ENCODE results near the gene PLEKHJ1. TPM values are rescaled to one million over a fixed set of nuclear protein-coding genes. Genes with fewer than 3 reads are reported as not detected.

Gene PLEKHJ1
- total RNA-seq, 4 donors from 2014 or later: 41.9 to 69.8 (median 55.3) TPM

- no peak for DNase-seq (ENCODE audit: extremely low spot score)
- 69% methylated on average over 9 of the region's 27 CpGs for WGBS
- H3K4me3 ChIP-seq: no peak within 1 kb of the TSS
- H3K4me1 ChIP-seq: peaks cover 42 to 66% (median 48%) of the 10 kb centered on the region in 4 donors
- TF ChIP-seq POLR2A (IDR thresholded peaks at IDR 0.05; ENCODE audit: low read depth) (no peak), EP300 (IDR thresholded peaks at IDR 0.05) (no peak), POLR2AphosphoS5 (IDR thresholded peaks at IDR 0.05) (no peak), CTCF (IDR thresholded peaks at IDR 0.05) (no peak)
- H3K36me3 ChIP-seq: peaks cover 27 to 52% (median 49%) of the 10 kb centered on the region in 4 donors
- no peaks in the 10 kb centered on the region for H3K9me3 ChIP-seq
- no peak within 1 kb of the TSS for H3K27ac ChIP-seq (replicated peaks in 1 of 4)
- peaks cover 11 to 54% (median 38%) of the 10 kb centered on the region in 4 donors for H3K27me3 ChIP-seq
- intact Hi-C loops (cut with DNase I): no loop called here
Observed at GRCh38 chr19:2249010-2249866, 13.1 kb upstream of the PLEKHJ1 start, which contains the start of gene AMH. TSS of gene AMH (plus strand) at chr19:2249323. CDS start at chr19:2249333, 10 bp downstream.

- intact Hi-C loops (cut with DNase I): no loop called here
- H3K27me3 ChIP-seq: peaks cover 11 to 45% (median 34%) of the 10 kb centered on the region in 4 donors
- no peak overlapping the region for H3K4me3 ChIP-seq
- DNase-seq (ENCODE audit: extremely low spot score): no peak
- TF ChIP-seq POLR2AphosphoS5 (IDR thresholded peaks at IDR 0.05): no peak
- no peak for TF ChIP-seq POLR2A (IDR thresholded peaks at IDR 0.05; ENCODE audit: low read depth)
- TF ChIP-seq EP300 (IDR thresholded peaks at IDR 0.05): no peak
- no peak for TF ChIP-seq CTCF (IDR thresholded peaks at IDR 0.05)
- 83% methylated on average over 13 of the region's 21 CpGs for WGBS
- no peak overlapping the region for H3K27ac ChIP-seq (replicated peaks in 1 of 4)
- peaks cover 38 to 68% (median 47%) of the 10 kb centered on the region in 4 donors for H3K4me1 ChIP-seq
- H3K36me3 ChIP-seq: peaks cover 36 to 60% (median 57%) of the 10 kb centered on the region in 4 donors
- no peaks in the 10 kb centered on the region for H3K9me3 ChIP-seq
Observed at GRCh38 chr19:2248136-2249009, 12.2 kb upstream of the PLEKHJ1 start.

GRCh38 chr19:2247433-2248101, 11.4 kb upstream of the PLEKHJ1 start:
- H3K27me3 ChIP-seq: peaks cover 11 to 37% (median 26%) of the 10 kb centered on the region in 4 donors
- WGBS: 87% methylated on average over 23 of the region's 28 CpGs
- no peak for TF ChIP-seq EP300 (IDR thresholded peaks at IDR 0.05)
- TF ChIP-seq POLR2AphosphoS5 (IDR thresholded peaks at IDR 0.05): no peak
- no peak for TF ChIP-seq CTCF (IDR thresholded peaks at IDR 0.05)
- no peak for TF ChIP-seq POLR2A (IDR thresholded peaks at IDR 0.05; ENCODE audit: low read depth)
- H3K9me3 ChIP-seq: no peaks in the 10 kb centered on the region
- H3K4me3 ChIP-seq: no peak overlapping the region
- no peak overlapping the region for H3K27ac ChIP-seq (replicated peaks in 1 of 4)
- no peak for DNase-seq (ENCODE audit: extremely low spot score)
- intact Hi-C loops (cut with DNase I): no loop called here
- peaks cover 40 to 67% (median 61%) of the 10 kb centered on the region in 4 donors for H3K36me3 ChIP-seq
- H3K4me1 ChIP-seq: peaks cover 29 to 68% (median 46%) of the 10 kb centered on the region in 4 donors

GRCh38 chr19:2246801-2247361, 10.8 kb upstream of the PLEKHJ1 start:
- H3K36me3 ChIP-seq: peaks cover 40 to 67% (median 61%) of the 10 kb centered on the region in 4 donors

More at GRCh38 chr19:2246801-2247361, 10.8 kb upstream of the PLEKHJ1 start:
- Histone ChIP-seq H3K27ac (replicated peaks in 1 of 4) (no peak overlapping the region), H3K27me3 (peaks cover 11 to 30% (median 19%) of the 10 kb centered on the region in 4 donors), H3K9me3 (no peaks in the 10 kb centered on the region), H3K4me3 (no peak overlapping the region), H3K4me1 (peaks cover 23 to 68% (median 46%) of the 10 kb centered on the region in 4 donors)
- TF ChIP-seq CTCF (IDR thresholded peaks at IDR 0.05) (no peak), EP300 (IDR thresholded peaks at IDR 0.05) (no peak), POLR2A (IDR thresholded peaks at IDR 0.05; ENCODE audit: low read depth) (no peak), POLR2AphosphoS5 (IDR thresholded peaks at IDR 0.05) (no peak)
- intact Hi-C loops (cut with DNase I): no loop called here
- no peak for DNase-seq (ENCODE audit: extremely low spot score)
- 87% methylated on average over 3 of the region's 26 CpGs for WGBS
